ENCODE data around the gene PRMT7. TPM values are rescaled to one million over a fixed set of nuclear protein-coding genes. Genes with fewer than 3 reads are reported as not detected.

The PRMT7 gene
- total RNA-seq, 2 experiments from 2014 or later, result 80.4 to 85.1 TPM

- BruUV-seq (replicated peaks), result no TSS peak
- Histone ChIP-seq H3K36me3 (ENCODE audit: insufficient read depth, low read length) (peaks cover 99% of the 10 kb centered on the region), H3K27ac (ENCODE audit: low read depth, low read length, poor library complexity, severe bottlenecking) (no peak overlapping the region), H3K9me2 (ENCODE audit: insufficient read depth, low read length) (no peaks in the 10 kb centered on the region), H3K9me3 (ENCODE audit: low read length) (no peaks in the 10 kb centered on the region), H3K4me1 (ENCODE audit: insufficient read depth, low read length, poor library complexity, severe bottlenecking) (no peaks in the 10 kb centered on the region), H3K4me3 (ENCODE audit: low read depth, low read length, poor library complexity, severe bottlenecking) (no peak overlapping the region), H2AFZ (ENCODE audit: low read length) (no peak overlapping the region), H3K79me2 (ENCODE audit: insufficient read depth, low read depth, low read length) (no peaks in the 10 kb centered on the region), H3K4me2 (ENCODE audit: low read length) (no peak overlapping the region), H4K20me1 (ENCODE audit: insufficient read depth, low read length) (peaks cover 6% of the 10 kb centered on the region; the same call in 1 of the 2 replicates)
- TF ChIP-seq EZH2phosphoT487 (IDR thresholded peaks at IDR 0.05; ENCODE audit: borderline replicate concordance, low read depth, low read length), result no peak
- TF ChIP-seq, protein P1, sequence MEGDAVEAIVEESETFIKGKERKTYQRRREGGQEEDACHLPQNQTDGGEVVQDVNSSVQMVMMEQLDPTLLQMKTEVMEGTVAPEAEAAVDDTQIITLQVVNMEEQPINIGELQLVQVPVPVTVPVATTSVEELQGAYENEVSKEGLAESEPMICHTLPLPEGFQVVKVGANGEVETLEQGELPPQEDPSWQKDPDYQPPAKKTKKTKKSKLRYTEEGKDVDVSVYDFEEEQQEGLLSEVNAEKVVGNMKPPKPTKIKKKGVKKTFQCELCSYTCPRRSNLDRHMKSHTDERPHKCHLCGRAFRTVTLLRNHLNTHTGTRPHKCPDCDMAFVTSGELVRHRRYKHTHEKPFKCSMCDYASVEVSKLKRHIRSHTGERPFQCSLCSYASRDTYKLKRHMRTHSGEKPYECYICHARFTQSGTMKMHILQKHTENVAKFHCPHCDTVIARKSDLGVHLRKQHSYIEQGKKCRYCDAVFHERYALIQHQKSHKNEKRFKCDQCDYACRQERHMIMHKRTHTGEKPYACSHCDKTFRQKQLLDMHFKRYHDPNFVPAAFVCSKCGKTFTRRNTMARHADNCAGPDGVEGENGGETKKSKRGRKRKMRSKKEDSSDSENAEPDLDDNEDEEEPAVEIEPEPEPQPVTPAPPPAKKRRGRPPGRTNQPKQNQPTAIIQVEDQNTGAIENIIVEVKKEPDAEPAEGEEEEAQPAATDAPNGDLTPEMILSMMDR (conservative IDR thresholded peaks at IDR 0.05; ENCODE audit: low read length), result no peak
- POLR2A ChIA-PET, result interaction anchor here (0.6 to 4.4 kb wide), 4 partner anchors 10 to 25 kb away, joined by 3 to 16 read pairs (median 4); partner anchors contain the start of genes PRMT7 and SLC7A6OS
- intact Hi-C loops (cut with micrococcal nuclease; ENCODE audit: unreplicated experiment), result no loop called here
- DNase-seq (ENCODE audit: low spot score), result no peak
- CTCF ChIA-PET (ENCODE audit: unreplicated experiment), result no interaction called here
These were observed 9.9 kb upstream of the PRMT7 start for GRCh38 chr16:68300734-68301459.

DNA sequence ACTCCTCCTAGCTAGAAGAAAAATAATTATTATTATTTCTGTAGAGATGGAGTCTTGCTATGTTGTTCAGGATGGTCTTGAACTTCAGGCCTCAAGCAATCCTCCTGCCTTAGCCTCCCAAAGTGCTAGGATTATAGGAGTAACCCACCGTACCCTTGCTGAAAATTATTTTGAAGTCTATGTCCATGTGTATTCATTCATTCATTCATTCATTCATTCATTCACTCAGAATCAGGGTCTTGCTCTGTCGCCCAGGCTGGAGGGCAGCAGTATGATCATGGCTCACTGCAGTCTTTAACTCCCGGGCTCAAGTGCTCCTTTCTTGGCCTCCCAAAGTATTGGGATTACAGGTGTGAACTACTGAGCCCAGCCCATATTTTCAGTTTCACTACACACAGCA is 4.2 kb upstream of the PRMT7 start:
- CTCF ChIA-PET (ENCODE audit: unreplicated experiment), result no interaction called here
- POLR2A ChIA-PET, result interaction anchor here (1.1 kb wide), 1 partner anchor 15 kb away, joined by 3 read pairs; no protein-coding TSS in a partner anchor
- Histone ChIP-seq H3K4me1 (ENCODE audit: insufficient read depth, low read length, poor library complexity, severe bottlenecking) (peaks cover 13% of the 10 kb centered on the region), H3K9me2 (ENCODE audit: insufficient read depth, low read length) (no peaks in the 10 kb centered on the region), H3K36me3 (ENCODE audit: insufficient read depth, low read length) (peaks cover 78% of the 10 kb centered on the region), H3K4me3 (ENCODE audit: low read depth, low read length, poor library complexity, severe bottlenecking) (no peak overlapping the region), H3K9me3 (ENCODE audit: low read length) (no peaks in the 10 kb centered on the region), H3K27ac (ENCODE audit: low read depth, low read length, poor library complexity, severe bottlenecking) (no peak overlapping the region), H3K79me2 (ENCODE audit: insufficient read depth, low read depth, low read length) (peaks cover 48% of the 10 kb centered on the region), H4K20me1 (ENCODE audit: insufficient read depth, low read length) (peaks cover 5% of the 10 kb centered on the region), H2AFZ (ENCODE audit: low read length) (no peak overlapping the region), H3K4me2 (ENCODE audit: low read length) (no peak overlapping the region)
- intact Hi-C loops (cut with micrococcal nuclease; ENCODE audit: unreplicated experiment), result no loop called here
- TF ChIP-seq EZH2phosphoT487 (IDR thresholded peaks at IDR 0.05; ENCODE audit: borderline replicate concordance, low read depth, low read length), result no peak
- TF ChIP-seq, protein P1 (conservative IDR thresholded peaks at IDR 0.05; ENCODE audit: low read length), result no peak
- no TSS peak for BruUV-seq (replicated peaks)
- DNase-seq (ENCODE audit: low spot score), result no peak

DNA sequence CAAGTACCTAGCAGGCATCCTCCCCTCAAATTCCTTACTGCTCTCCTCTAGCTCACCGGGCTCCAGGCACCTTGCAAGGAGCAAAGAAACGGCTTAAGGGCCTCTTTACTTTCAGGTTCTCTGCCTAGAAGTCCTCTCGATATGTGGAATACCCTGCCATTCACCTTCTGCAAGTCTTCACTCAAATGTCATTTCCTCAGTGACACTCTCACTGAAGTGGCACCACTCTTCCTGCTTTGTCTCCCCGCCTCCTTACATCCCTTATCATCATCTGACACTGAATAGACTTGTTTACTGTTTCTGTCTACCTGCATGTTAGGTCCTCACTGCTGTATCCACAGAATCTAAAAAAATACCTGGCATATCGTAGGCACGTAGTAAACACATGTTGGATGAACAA is 1.0 kb upstream of the PRMT7 start:
- Histone ChIP-seq H3K27ac (ENCODE audit: low read depth, low read length, poor library complexity, severe bottlenecking) (peak overlapping the region; percentile 66), H4K20me1 (ENCODE audit: insufficient read depth, low read length) (peaks cover 5% of the 10 kb centered on the region), H3K4me2 (ENCODE audit: low read length) (peak overlapping the region; percentile 68), H3K9me3 (ENCODE audit: low read length) (no peaks in the 10 kb centered on the region), H3K4me1 (ENCODE audit: insufficient read depth, low read length, poor library complexity, severe bottlenecking) (peaks cover 28% of the 10 kb centered on the region), H3K79me2 (ENCODE audit: insufficient read depth, low read depth, low read length) (peaks cover 72% of the 10 kb centered on the region), H3K4me3 (ENCODE audit: low read depth, low read length, poor library complexity, severe bottlenecking) (peak overlapping the region; percentile 94), H3K9me2 (ENCODE audit: insufficient read depth, low read length) (no peaks in the 10 kb centered on the region), H3K36me3 (ENCODE audit: insufficient read depth, low read length) (peaks cover 63% of the 10 kb centered on the region), H2AFZ (ENCODE audit: low read length) (no peak overlapping the region)
- intact Hi-C loops (cut with micrococcal nuclease; ENCODE audit: unreplicated experiment), result loop anchor here (1.0 kb wide), 2 partner anchors 24 to 45 kb away; partner anchors contain the start of gene SLC7A6
- TF ChIP-seq, protein P1 (conservative IDR thresholded peaks at IDR 0.05; ENCODE audit: low read length), result no peak
- no peak for TF ChIP-seq EZH2phosphoT487 (IDR thresholded peaks at IDR 0.05; ENCODE audit: borderline replicate concordance, low read depth, low read length)
- no TSS peak for BruUV-seq (replicated peaks)
- POLR2A ChIA-PET, result no interaction called here
- CTCF ChIA-PET (ENCODE audit: unreplicated experiment), result no interaction called here
- DNase-seq (ENCODE audit: low spot score), result peak; percentile 38

Data from OCI-LY7 (cell line).